ENCODE data around the gene SERHL2. TPM values are rescaled to one million over a fixed set of nuclear protein-coding genes. Genes with fewer than 3 reads are reported as not detected.
"Not testable (repeated sequence)": the region's sequence is repeated elsewhere in the genome, so short reads cannot be mapped to it uniquely, and the experiment has no call there.

The SERHL2 gene
- total and polyA plus RNA-seq, 2 donors from 2014 or later = 3.1 to 4.9 TPM

DNA sequence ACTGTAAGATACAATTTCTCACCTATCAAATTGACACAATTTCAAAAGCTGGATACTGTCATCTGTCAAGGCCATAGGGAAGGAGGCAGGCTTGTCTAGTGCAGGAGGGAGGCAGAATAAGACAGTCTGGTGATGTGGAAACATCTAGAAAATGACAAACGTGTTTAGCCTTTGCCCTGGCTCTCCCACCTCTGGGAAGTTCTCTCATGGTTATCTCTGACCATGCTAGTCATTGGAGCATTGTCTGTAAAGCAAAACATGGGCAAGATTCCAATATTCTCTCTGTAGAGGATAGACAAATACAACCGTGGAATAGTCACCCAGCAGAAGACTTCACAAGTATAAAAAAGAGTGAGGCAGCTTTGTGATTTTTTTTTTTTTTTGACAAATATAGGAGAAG is 9.1 kb upstream of the SERHL2 start:
- TF ChIP-seq, protein P1, sequence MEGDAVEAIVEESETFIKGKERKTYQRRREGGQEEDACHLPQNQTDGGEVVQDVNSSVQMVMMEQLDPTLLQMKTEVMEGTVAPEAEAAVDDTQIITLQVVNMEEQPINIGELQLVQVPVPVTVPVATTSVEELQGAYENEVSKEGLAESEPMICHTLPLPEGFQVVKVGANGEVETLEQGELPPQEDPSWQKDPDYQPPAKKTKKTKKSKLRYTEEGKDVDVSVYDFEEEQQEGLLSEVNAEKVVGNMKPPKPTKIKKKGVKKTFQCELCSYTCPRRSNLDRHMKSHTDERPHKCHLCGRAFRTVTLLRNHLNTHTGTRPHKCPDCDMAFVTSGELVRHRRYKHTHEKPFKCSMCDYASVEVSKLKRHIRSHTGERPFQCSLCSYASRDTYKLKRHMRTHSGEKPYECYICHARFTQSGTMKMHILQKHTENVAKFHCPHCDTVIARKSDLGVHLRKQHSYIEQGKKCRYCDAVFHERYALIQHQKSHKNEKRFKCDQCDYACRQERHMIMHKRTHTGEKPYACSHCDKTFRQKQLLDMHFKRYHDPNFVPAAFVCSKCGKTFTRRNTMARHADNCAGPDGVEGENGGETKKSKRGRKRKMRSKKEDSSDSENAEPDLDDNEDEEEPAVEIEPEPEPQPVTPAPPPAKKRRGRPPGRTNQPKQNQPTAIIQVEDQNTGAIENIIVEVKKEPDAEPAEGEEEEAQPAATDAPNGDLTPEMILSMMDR (IDR thresholded peaks at IDR 0.05; ENCODE audit: borderline replicate concordance, extremely low read depth, insufficient read depth) = no peak
- FAIRE-seq (no peak), DNase-seq (no peak)

DNA sequence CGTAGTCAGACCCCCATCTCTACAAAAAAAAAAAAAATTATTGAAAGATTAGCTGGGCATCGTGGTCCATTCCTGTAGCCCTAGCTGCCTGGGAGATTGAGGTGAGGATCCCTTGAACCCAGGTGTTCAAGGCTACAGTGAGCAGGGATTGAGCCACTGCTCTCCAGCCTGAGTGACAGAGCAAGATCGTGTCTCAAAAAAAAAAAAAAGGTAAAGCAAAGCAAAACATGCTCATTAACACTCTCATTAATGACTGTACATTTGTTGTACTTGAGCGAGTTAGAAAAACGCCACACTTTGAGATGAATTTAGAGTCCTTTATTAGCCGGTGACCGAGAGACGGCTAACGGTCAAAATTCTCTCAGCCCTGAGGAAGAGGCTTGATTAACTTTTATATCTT is 6.2 kb upstream of the SERHL2 start:
- intact Hi-C loops (cut with DNase I) = no loop called here

More for the DNA sequence above, 9.1 kb upstream of the SERHL2 start:
- no peaks in the 10 kb centered on the region for H3K9me3 ChIP-seq (ENCODE audit: control insufficient read depth in 2 of 3, insufficient read depth in 1 of 3, low read length in 3 of 3)
- no peak overlapping the region for H3K27ac ChIP-seq (ENCODE audit: low read depth in 2 of 2, low read length in 2 of 2)
- no peaks in the 10 kb centered on the region for H3K4me1 ChIP-seq (ENCODE audit: control insufficient read depth in 2 of 3, insufficient read depth in 2 of 3, low read depth in 1 of 3, low read length in 3 of 3)
- no peak overlapping the region for H3K9ac ChIP-seq (ENCODE audit: low read length in 3 of 3)
- intact Hi-C loops (cut with DNase I) = no loop called here
- H3K4me3 ChIP-seq (ENCODE audit: low read length in 3 of 3) = no peak overlapping the region
- H3K36me3 ChIP-seq (ENCODE audit: control insufficient read depth in 2 of 3, insufficient read depth in 3 of 3, low read length in 3 of 3) = no peaks in the 10 kb centered on the region
- no peaks in the 10 kb centered on the region for H3K27me3 ChIP-seq (ENCODE audit: control insufficient read depth, insufficient read depth, low read length)

DNA sequence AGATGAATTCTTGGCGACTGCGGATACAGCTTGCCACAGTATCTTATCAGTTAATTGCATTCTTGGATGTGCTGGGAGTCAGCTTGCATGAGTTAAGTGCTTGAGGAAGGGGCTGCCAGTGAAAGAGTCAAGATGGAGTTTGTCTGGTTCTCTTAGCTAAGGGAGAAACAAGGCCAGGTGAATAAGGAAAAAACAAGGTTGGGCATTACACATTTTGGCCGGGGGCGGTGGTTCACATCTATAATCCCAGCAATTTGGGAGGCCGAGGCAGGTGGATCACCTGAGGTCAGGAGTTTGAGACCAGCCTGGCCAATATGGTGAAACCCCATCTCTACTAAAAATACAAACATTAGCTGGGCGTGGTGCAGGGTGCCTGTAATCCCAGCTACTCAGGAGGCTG is 5.6 kb upstream of the SERHL2 start:
- H3K9me3 ChIP-seq (ENCODE audit: control insufficient read depth in 2 of 3, insufficient read depth in 1 of 3, low read length in 3 of 3); H3K9ac ChIP-seq (ENCODE audit: low read length in 3 of 3); H3K27me3 ChIP-seq (ENCODE audit: control insufficient read depth, insufficient read depth, low read length); intact Hi-C loops (cut with DNase I); H3K36me3 ChIP-seq (ENCODE audit: control insufficient read depth in 2 of 3, insufficient read depth in 3 of 3, low read length in 3 of 3); H3K27ac ChIP-seq (ENCODE audit: low read depth in 2 of 2, low read length in 2 of 2); FAIRE-seq; H3K4me3 ChIP-seq (ENCODE audit: low read length in 3 of 3); H3K4me1 ChIP-seq (ENCODE audit: control insufficient read depth in 2 of 3, insufficient read depth in 2 of 3, low read depth in 1 of 3, low read length in 3 of 3); DNase-seq: not testable (repeated sequence)

More for the DNA sequence above, 6.2 kb upstream of the SERHL2 start:
- DNase-seq = no peak
- TF ChIP-seq, protein P1 (IDR thresholded peaks at IDR 0.05; ENCODE audit: borderline replicate concordance, extremely low read depth, insufficient read depth) = no peak
- H3K9me3 ChIP-seq (ENCODE audit: control insufficient read depth in 2 of 3, insufficient read depth in 1 of 3, low read length in 3 of 3) = no peaks in the 10 kb centered on the region
- H3K4me3 ChIP-seq (ENCODE audit: low read length in 3 of 3) = no peak overlapping the region
- H3K4me1 ChIP-seq (ENCODE audit: control insufficient read depth in 2 of 3, insufficient read depth in 2 of 3, low read depth in 1 of 3, low read length in 3 of 3) = no peaks in the 10 kb centered on the region
- no peaks in the 10 kb centered on the region for H3K27me3 ChIP-seq (ENCODE audit: control insufficient read depth, insufficient read depth, low read length)
- no peak overlapping the region for H3K27ac ChIP-seq (ENCODE audit: low read depth in 2 of 2, low read length in 2 of 2)
- no peak overlapping the region for H3K9ac ChIP-seq (ENCODE audit: low read length in 3 of 3)
- FAIRE-seq = no peak
- H3K36me3 ChIP-seq (ENCODE audit: control insufficient read depth in 2 of 3, insufficient read depth in 3 of 3, low read length in 3 of 3) = no peaks in the 10 kb centered on the region

DNA sequence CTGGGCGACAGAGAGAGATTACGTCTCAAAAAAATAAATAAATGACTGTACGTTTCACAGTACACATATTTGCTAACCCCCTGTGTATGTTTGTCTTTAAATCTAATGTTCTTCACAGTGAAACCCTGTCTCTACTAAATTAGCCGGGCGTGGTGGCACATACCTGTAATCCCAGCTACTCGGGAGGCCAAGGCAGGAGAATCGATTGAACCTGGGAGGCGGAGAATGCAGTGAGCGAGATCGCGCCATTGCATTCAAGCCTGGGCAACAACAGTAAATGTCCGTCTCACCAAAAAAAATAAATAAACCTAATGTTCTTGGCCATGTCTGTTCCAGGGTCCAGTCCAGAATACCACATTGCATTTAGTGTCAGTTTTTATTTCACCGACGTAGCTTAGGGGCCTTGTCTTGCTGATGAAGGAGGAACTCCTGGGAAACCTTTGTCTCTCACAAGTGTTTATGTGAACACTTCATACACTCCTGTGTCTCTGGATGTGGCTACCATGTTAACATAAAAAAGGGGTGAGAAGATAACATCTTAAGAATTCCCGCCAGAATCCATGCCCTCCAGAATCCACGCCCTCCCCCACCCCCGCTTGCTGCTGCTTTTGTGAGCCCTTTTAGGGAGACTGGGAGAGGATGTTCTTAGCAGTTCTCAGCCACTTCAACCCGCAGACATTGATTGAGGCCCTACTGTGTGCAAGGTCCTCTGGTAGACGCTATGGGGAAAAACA is 5.0 kb upstream of the SERHL2 start:
- Histone ChIP-seq H3K27ac (ENCODE audit: low read depth in 2 of 2, low read length in 2 of 2) (no peak overlapping the region), H3K27me3 (ENCODE audit: control insufficient read depth, insufficient read depth, low read length) (no peaks in the 10 kb centered on the region), H3K36me3 (ENCODE audit: control insufficient read depth in 2 of 3, insufficient read depth in 3 of 3, low read length in 3 of 3) (no peaks in the 10 kb centered on the region), H3K4me1 (ENCODE audit: control insufficient read depth in 2 of 3, insufficient read depth in 2 of 3, low read depth in 1 of 3, low read length in 3 of 3) (no peaks in the 10 kb centered on the region), H3K9ac (ENCODE audit: low read length in 3 of 3) (no peak overlapping the region), H3K4me3 (ENCODE audit: low read length in 3 of 3) (no peak overlapping the region), H3K9me3 (ENCODE audit: control insufficient read depth in 2 of 3, insufficient read depth in 1 of 3, low read length in 3 of 3) (no peaks in the 10 kb centered on the region)
- TF ChIP-seq, protein P1 (IDR thresholded peaks at IDR 0.05; ENCODE audit: borderline replicate concordance, extremely low read depth, insufficient read depth) = no peak
- DNase-seq = no peak
- FAIRE-seq = no peak
- intact Hi-C loops (cut with DNase I) = no loop called here
